ENCODE results near the gene SLF2.

SLF2 gene

DNA sequence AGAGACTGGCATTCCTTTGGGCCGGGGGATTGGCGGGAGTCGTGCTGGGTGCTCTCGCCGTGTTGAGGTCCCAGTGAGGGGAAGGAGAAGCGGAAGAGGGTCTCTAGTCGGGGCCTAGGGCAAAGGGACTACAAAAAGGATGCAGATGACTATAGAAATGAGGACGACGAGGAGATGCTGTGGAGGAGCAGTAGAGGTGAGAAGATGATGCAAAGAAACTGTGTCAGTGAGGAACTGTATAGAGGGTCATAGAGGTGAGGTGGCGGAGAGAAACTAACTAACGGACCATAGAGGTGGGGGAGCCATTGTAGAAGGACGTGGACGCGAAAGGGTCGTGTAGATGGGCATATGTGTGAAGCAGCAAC, 74.9 kb downstream of the SLF2 start:
- intact Hi-C loops (cut with DNase I) = loop anchor here (10.0 kb wide), 1 partner anchor 73 kb away; the partner anchor contains the start of gene SLF2
- DNase-seq = peak in 1 of 10 donors; percentile 1

GRCh38 chr10:100988166-100988565, 75.4 kb downstream of the SLF2 start:
- intact Hi-C loops (cut with DNase I) = loop anchor here (10.0 kb wide), 1 partner anchor 73 kb away; the partner anchor contains the start of gene SLF2
- DNase-seq = peak in 2 of 10 donors; percentile 16 to 69

DNA sequence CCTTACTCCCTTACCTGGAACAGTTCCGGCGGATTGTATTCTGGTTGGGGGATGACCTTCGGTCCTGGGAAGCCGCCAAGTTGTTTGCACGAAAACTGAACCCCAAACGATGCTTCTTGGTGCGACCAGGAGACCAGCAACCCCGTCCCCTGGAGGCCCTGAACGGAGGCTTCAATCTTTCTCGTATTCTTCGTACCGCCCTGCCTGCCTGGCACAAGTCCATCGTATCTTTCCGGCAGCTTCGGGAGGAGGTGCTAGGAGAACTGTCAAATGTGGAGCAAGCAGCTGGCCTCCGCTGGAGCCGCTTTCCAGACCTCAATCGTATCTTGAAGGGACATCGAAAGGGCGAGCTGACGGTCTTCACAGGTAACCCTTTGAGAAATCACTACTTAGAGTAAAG, 76.3 kb downstream of the SLF2 start:
- peak in 2 of 10 donors; percentile 12 to 63 for DNase-seq
- intact Hi-C loops (cut with DNase I) = loop anchor here (10.0 kb wide), 1 partner anchor 74 kb away; the partner anchor contains the start of gene SLF2

DNA sequence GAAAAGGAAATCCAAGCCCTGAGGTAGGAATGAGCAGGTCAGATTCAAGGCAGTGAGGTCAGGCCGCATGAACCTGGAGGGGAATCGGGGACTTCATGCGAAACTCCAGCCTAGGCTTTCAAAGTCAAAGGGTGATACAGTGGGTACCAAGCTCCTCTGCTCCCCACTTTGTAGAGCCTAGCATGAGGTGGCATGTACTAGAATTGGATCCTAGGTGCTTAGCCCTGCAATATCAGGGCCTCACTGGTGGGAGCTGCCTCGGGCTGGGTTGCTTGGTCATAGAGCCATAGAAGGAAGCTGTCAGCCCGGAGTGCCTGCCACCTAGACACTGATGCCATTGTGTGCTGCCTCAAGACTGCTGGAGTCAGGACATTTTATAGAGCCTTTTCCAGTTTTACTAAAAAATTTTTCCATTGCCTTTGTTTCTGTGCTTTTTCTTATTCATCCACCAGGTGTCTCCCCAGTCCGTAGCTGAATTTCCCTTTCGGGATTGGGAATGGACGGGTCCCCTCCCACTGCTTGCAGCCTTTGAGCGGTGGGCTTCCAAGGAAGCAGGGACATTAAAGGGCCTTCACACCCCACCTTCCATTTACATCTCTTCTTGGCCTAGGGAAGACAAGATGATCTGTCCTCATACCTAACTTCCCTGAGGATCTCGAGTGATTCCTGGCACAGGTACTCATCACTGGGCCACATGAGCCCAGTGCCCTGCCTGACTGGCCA, 81.4 kb downstream of the SLF2 start:
- peak in 2 of 10 donors; percentile 48 to 52 for DNase-seq
- intact Hi-C loops (cut with DNase I) = loop anchor here (1.0 kb wide), 1 partner anchor 20 kb away; no protein-coding TSS in a partner anchor

DNA sequence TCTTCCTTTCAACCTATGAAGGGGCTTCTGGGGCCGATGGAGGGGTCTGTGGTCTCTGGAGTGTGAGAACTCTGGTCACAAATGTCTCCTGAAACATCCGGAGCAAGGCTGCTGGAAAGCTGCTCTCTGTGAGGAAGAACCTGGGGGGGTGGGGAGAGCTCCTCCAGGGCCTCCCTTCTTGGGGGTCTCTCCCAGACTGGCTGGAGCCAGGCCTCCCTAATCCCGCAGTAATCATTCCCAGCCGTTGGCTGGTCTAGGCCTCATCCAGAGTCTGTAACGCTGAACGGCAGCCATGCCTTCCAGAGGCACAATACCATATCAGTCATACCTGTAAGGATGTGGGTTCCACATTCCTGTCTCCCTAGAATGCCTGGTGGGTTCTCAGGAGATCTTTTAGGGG, 82.4 kb downstream of the SLF2 start:
- intact Hi-C loops (cut with DNase I) = no loop called here

GRCh38 chr10:100996678-100997359, 84.1 kb downstream of the SLF2 start:
- no peak for DNase-seq
- intact Hi-C loops (cut with DNase I) = no loop called here

More for the DNA sequence above, 82.4 kb downstream of the SLF2 start:
- no peak for DNase-seq

DNA sequence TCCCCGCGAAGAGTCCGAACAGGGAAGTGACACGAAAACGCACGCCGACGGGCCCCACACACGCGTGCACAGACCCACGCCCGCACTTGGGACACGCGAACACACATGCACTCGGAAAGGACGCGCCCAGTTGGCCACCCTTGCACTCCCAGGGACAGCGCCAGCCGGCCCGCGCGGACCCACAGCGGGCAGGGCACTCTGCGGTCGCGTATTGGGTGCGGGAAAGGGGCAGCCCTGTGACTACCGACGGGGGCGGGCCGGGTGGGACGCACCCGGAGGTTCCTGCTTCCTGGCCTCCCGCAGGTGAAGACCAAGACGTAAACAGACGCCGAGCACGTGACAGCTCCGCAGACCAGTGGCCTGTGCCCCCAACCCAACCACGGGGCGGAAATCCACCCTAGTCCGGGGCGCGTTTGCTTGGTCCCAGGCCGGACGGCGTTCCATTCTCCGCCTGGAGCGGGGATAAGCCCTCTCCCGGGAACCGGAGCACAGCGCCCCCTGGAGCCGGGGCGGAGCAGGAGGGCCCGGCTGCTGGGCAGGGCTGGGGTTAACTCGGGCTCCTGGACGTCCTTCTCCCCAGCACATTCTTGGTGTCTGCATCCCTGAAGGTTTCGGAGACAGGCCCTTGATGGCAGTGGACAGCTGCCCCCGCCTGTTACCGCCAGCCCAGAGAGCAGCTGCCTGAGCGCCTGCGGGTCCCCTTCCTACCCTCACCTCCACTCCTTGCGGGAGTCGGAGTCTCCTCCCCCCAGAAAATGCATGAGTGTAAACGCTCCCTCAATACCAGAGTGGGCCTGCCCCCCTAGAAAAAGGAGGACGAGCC, 84.8 kb downstream of the SLF2 start:
- DNase-seq = peak in 8 of 10 donors; percentile 37 to 94 (median 64)
- intact Hi-C loops (cut with DNase I) = no loop called here

- intact Hi-C loops (cut with DNase I) = no loop called here
- peak in 9 of 10 donors; percentile 75 to 98 (median 86) for DNase-seq
Measured at GRCh38 chr10:100998183-100998990, 85.6 kb downstream of the SLF2 start.

- intact Hi-C loops (cut with DNase I) = no loop called here
- peak; percentile 76 to 97 (median 82) for DNase-seq
Measured at GRCh38 chr10:100998991-100999741, 86.4 kb downstream of the SLF2 start.

GRCh38 chr10:100999742-101000126, 87.0 kb downstream of the SLF2 start, which contains the start of gene LZTS2:
Gene LZTS2 (plus strand): TSS chr10:100999808. CDS start chr10:101002539, 2,731 bp downstream.
- intact Hi-C loops (cut with DNase I) = no loop called here
- no peak for DNase-seq

DNA sequence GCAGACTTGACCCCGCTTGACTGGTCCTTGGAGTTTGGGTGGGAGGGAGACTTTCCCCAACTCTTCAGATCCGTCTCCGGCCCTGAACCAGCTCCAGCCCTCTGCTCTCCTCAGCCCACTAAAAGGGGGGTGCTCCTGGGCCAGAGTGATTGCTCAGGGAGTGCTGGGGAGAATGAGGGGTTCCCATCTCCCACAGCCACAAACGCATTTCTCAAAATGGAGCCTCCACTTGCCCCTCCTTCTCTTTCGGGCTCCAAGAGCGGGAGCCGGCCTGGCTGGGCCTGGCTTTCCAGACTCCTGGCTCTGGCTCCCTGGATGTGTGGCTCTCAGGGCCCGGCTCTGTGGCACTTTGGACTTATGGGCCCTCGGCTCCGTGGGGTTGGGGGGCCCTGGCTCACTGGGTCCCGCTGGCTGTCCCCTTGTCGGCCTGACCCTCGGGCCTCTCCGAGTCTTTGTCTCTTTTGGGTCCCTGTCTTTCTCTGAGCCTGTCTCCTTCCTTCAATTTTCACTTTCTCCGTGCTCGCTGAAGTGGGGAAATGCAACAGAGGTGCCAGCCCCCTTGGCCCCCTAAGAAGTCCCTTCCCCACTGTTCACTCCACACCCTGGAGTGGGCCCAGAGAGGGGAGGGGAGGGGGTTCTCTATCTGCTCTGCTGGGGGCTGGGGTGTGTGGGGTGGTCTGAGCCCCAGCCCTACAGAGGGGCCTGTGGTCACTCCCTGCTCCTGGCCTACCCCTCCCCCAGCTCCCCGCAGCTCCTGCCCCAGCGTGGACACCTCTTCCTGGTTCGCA, 87.6 kb downstream of the SLF2 start:
- DNase-seq = peak in 4 of 10 donors; percentile 38 to 91 (median 68)
- intact Hi-C loops (cut with DNase I) = no loop called here

GRCh38 chr10:101000915-101001658, 88.3 kb downstream of the SLF2 start:
- DNase-seq = peak in 8 of 10 donors; percentile 43 to 96 (median 75)

DNA sequence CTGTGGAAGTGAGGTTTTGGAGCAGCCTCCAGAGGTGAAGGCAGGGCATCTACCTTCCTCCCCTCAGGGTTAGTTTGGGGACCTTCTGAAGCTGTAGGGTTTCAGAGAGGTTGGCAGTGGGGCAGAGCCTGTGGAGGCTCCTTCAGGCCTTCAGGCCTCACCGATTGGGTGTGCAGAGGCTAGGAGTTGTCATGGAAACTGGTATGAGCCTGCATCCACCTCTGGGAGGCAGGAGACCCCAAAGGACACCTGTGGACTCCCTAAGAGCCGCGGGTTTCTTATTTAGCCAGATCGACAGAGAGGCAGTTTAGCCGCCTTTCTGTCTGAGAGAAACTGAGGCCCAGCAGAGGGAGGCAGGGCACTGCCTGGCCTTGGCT, 88.9 kb downstream of the SLF2 start:
- intact Hi-C loops (cut with DNase I) = no loop called here
- no peak for DNase-seq

More at GRCh38 chr10:101000915-101001658, 88.3 kb downstream of the SLF2 start:
- intact Hi-C loops (cut with DNase I) = no loop called here

GRCh38 chr10:101002456-101002855, 89.7 kb downstream of the SLF2 start:
- intact Hi-C loops (cut with DNase I) = no loop called here

GRCh38 chr10:101003639-101004206, 91.0 kb downstream of the SLF2 start:
- no peak for DNase-seq
- intact Hi-C loops (cut with DNase I) = no loop called here

More at GRCh38 chr10:101002456-101002855, 89.7 kb downstream of the SLF2 start:
- DNase-seq = no peak

DNA sequence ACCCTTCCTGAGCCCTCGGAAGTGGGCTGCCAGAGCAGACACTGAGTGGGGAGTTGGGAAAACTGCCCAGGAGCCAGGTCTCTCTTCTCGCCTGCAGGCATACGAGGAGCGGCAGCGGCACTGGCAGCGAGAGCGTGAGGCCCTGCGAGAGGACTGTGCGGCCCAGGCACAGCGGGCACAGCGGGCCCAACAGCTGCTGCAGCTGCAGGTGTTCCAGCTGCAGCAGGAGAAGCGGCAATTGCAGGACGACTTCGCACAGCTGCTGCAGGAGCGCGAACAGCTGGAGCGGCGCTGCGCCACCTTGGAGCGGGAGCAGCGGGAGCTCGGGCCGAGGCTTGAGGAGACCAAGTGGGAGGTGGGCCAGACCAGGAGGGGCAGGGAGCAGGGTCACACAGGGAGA, 92.6 kb downstream of the SLF2 start:
- no peak for DNase-seq
- intact Hi-C loops (cut with DNase I) = no loop called here

GRCh38 chr10:101005869-101006567, 93.3 kb downstream of the SLF2 start:
- DNase-seq = no peak
- intact Hi-C loops (cut with DNase I) = no loop called here

Data from posterior cingulate gyrus (tissue), 11 donors.